Endodermal cell (in vitro differentiated cells): ENCODE results near the gene DDI2. TPM values are rescaled to one million over a fixed set of nuclear protein-coding genes. Genes with fewer than 3 reads are reported as not detected.

Experiments used
- DNase-seq: peaks from one replicate; pipeline ENCODE4 v3.0.0-alpha.2; 2017
- H3K27ac ChIP-seq: 2 replicates; pipeline ENCODE4 v1.5.1; 2013; ENCODE audit warnings: mild to moderate bottlenecking, low read depth, low read length, moderate library complexity
- H3K27me3 ChIP-seq: 2 replicates; pipeline ENCODE4 v1.6.1; 2013; ENCODE audit warnings: mild to moderate bottlenecking, low read length, moderate library complexity; ENCODE audit not compliant: insufficient read depth, control insufficient read depth, poor library complexity, severe bottlenecking
- H3K36me3 ChIP-seq: 2 replicates; pipeline ENCODE4 v1.7.0; 2013; ENCODE audit warnings: mild to moderate bottlenecking, low read length, moderate library complexity; ENCODE audit not compliant: control insufficient read depth, insufficient read depth
- H3K4me1 ChIP-seq: one replicate; pipeline ENCODE4 v1.7.0; 2013; ENCODE audit warnings: low read length; ENCODE audit not compliant: control insufficient read depth, insufficient read depth
- H3K4me3 ChIP-seq: 2 replicates; pipeline ENCODE4 v1.5.1; 2013; ENCODE audit warnings: mild to moderate bottlenecking, low read length, moderate library complexity
- H3K9ac ChIP-seq: 2 replicates; pipeline ENCODE4 v1.6.1; 2013; ENCODE audit warnings: mild to moderate bottlenecking, low read length, moderate library complexity; ENCODE audit not compliant: poor library complexity, severe bottlenecking; ENCODE audit errors: extremely low read depth
- H3K9me3 ChIP-seq: 2 replicates; pipeline ENCODE4 v1.6.1; 2013; ENCODE audit warnings: mild to moderate bottlenecking, low read length, moderate library complexity; ENCODE audit not compliant: control insufficient read depth
- H3K27ac Mint-ChIP-seq: 2 replicates; pipeline ENCODE4 v1.8.0; 2020; ENCODE audit warnings: mixed read lengths
- H3K27me3 Mint-ChIP-seq: 2 replicates; pipeline ENCODE4 v1.8.0; 2021; ENCODE audit warnings: mild to moderate bottlenecking, mixed read lengths; ENCODE audit not compliant: insufficient read depth
- H3K36me3 Mint-ChIP-seq: 2 replicates; pipeline ENCODE4 v1.8.0; 2020; ENCODE audit warnings: low read depth, mixed read lengths
- H3K4me1 Mint-ChIP-seq: 2 replicates; pipeline ENCODE4 v1.8.0; 2020; ENCODE audit warnings: mixed read lengths
- H3K4me3 Mint-ChIP-seq: 2 replicates; pipeline ENCODE4 v1.8.0; 2020; ENCODE audit warnings: mild to moderate bottlenecking, moderate library complexity, mixed read lengths
- H3K9me3 Mint-ChIP-seq: 2 replicates; pipeline ENCODE4 v1.8.0; 2020; ENCODE audit warnings: mild to moderate bottlenecking, mixed read lengths
- CTCF ChIP-seq: fragments of 200-600 bp; sonication (generic); conservative IDR thresholded peaks from 2 replicates; pipeline ENCODE4 v1.5.0; 2021; ENCODE audit warnings: antibody characterized with exemption, mild to moderate bottlenecking
- WGBS, 2 experiments: methylation state at CpG; one replicate each; pipeline versions ENCODE4 v1.1.5 to v1.1.7; 2013; ENCODE audit warnings: missing lambda C conversion rate in 2 of 2, mixed read lengths in 1 of 2; ENCODE audit not compliant: insufficient coverage in 1 of 2, insufficient read length in 1 of 2; 5-methylcytosine and 5-hydroxymethylcytosine counted together
- total RNA-seq, 2 donors: library from RNA; stranded (reverse); fragmentation: NEBNext Ultra II Directional in 1 of 2; extraction: Animal tissue kit (Norgen Biotek cat#: 25700) in 1 of 2; gene quantifications; 2 replicates in 1 of 2; 3 replicates in 1 of 2; pipeline ENCODE4 v1.2.1, GENCODE V29; 2021

The DDI2 gene
- total RNA-seq, 2 donors from 2014 or later: 36.0 to 37.6 TPM

DNA sequence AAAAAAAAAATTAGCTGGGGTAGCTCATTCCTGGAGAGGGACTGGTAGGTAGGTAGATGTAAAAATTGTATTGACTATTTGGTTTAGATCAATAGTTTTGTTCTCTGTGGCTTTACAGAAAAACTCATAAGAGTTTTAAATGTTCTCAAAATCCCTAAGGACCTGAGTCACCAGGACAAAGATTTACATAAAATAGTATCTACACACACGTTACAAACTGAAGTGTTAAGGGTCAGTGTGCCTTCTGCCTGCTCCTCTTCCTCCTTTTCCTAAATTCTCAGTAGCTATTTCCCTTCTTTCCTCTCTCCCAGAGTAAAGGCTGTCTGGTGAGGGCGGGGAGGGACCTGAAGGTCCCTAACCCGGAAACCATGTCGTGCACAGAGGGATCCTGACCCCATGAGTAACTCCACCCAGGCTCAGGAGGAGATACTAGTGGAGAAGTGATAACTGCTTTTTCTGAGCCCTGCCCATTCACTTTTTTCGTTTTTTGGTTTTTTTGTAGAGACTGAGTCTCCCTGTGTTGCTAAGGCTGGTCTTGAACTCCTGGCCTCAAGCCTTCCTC, 74.9 kb downstream of the DDI2 start:
- no peaks in the 10 kb centered on the region for H3K9me3 Mint-ChIP-seq
- H3K27me3 Mint-ChIP-seq: no peaks in the 10 kb centered on the region
- Histone ChIP-seq H3K9ac (no peak overlapping the region), H3K36me3 (peaks cover 17% of the 10 kb centered on the region), H3K4me3 (no peak overlapping the region), H3K27ac (no peak overlapping the region), H3K9me3 (no peaks in the 10 kb centered on the region), H3K4me1 (no peaks in the 10 kb centered on the region), H3K27me3 (no peaks in the 10 kb centered on the region)
- no peak overlapping the region for H3K4me3 Mint-ChIP-seq
- DNase-seq: no peak
- peaks cover 26% of the 10 kb centered on the region for H3K36me3 Mint-ChIP-seq
- TF ChIP-seq CTCF: no peak
- peaks cover 5% of the 10 kb centered on the region for H3K4me1 Mint-ChIP-seq
- H3K27ac Mint-ChIP-seq: no peak overlapping the region
- WGBS, 2 experiments: 86 to 93% methylated on average over 2 to 5 of the region's 5 CpGs

DNA sequence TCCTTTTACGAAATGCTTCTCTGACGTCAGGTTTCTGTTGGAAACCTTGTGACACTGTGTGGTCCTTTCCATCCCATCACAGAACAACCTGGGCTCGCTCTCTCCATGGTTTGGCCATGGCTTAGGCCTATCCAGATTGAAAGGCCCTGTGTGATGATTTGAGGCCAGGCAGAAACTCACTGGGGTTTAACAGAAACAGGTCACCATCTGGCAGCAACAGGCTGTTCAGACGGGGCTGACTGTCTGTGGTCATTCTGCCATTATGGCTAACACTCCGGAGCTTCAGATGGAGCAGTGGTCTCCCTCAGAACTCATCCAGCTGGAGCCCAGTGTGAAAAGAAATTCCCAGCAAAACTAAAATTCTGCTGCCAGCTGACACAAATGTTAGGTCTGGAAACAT, 76.1 kb downstream of the DDI2 start:
- Mint-ChIP-seq H3K4me1 (peaks cover 2% of the 10 kb centered on the region), H3K27ac (no peak overlapping the region), H3K9me3 (no peaks in the 10 kb centered on the region), H3K36me3 (peaks cover 22% of the 10 kb centered on the region), H3K27me3 (no peaks in the 10 kb centered on the region), H3K4me3 (no peak overlapping the region)
- DNase-seq: no peak
- H3K27me3 ChIP-seq: no peaks in the 10 kb centered on the region
- no peaks in the 10 kb centered on the region for H3K9me3 ChIP-seq
- H3K36me3 ChIP-seq: peaks cover 14% of the 10 kb centered on the region
- H3K4me1 ChIP-seq: no peaks in the 10 kb centered on the region
- H3K27ac ChIP-seq: no peak overlapping the region
- H3K9ac ChIP-seq: no peak overlapping the region
- no peak overlapping the region for H3K4me3 ChIP-seq
- WGBS, 2 experiments: 93 to 96% methylated on average over 5 of the region's 5 CpGs
- TF ChIP-seq CTCF: no peak

DNA sequence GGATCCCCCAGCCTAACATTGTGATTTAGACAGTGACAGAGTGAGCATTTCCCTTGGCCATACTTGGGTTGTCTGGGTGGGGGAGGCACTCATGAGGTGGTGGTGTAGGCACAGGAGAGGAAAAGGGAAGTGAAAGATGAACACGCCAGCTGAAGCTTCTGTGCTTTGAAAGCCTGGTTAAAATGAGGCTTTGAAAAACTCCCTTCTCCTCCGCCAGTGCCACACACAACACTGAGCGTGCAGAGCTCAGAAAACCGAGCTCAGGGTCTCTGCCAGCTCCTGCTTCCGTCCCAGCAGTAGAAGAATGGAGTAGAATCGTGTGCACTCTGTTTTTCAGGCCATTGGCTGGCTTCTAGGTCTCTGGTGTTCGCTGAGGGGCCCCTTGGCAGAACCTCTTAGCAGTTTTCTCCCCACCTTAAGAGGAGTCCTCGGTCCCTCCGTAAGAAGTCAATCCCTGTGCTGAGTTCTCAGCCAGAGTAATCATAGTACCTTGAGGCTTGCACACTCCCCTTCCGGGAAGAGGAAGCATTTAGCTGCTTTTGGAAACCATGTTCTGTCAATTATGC, 79.8 kb downstream of the DDI2 start:
- DNase-seq: no peak
- H3K27me3 Mint-ChIP-seq: no peaks in the 10 kb centered on the region
- Histone ChIP-seq H3K4me3 (no peak overlapping the region), H3K9me3 (no peaks in the 10 kb centered on the region), H3K4me1 (no peaks in the 10 kb centered on the region), H3K27ac (no peak overlapping the region), H3K36me3 (peaks cover 5% of the 10 kb centered on the region), H3K9ac (no peak overlapping the region), H3K27me3 (no peaks in the 10 kb centered on the region)
- peaks cover 23% of the 10 kb centered on the region for H3K36me3 Mint-ChIP-seq
- H3K27ac Mint-ChIP-seq: no peak overlapping the region
- H3K9me3 Mint-ChIP-seq: no peaks in the 10 kb centered on the region
- H3K4me3 Mint-ChIP-seq: no peak overlapping the region
- WGBS, 2 experiments: 92 to 95% methylated on average over 8 to 10 of the region's 10 CpGs
- H3K4me1 Mint-ChIP-seq: peaks cover 2% of the 10 kb centered on the region
- no peak for TF ChIP-seq CTCF
